ENCODE data around the gene VDR.

DNA sequence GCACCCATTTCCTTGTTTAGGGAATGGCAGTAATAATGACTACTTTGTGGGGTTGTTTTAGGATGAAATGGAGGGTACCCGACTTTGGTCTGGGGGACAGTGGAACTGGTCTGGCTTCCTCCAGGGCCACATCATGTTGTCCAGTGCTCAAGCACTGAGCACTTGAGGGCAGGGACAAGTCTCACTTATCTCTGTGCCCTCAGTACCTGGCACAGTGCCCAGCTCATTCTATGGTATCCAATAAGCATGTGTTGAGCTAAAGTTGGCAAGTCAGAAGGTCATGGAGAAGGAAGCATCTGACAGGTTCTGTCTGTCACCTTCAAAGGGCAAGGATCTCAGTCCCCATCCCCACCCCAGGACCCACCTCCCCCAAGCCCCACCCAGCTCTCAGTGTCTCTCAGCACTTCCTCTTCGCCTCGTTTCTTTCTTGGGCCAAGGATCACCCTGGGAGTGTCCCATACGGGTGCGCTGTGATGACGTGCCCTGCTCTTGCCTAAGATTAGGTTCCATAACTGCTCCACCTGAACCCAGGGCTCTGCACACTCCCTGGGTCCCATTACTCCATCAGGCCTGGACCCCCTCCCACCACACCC, 34.3 kb upstream of the VDR start:
- TF ChIP-seq CTCF (IDR thresholded peaks at IDR 0.05) (no peak), POLR2A (IDR thresholded peaks at IDR 0.05) (no peak)

Measured in adrenal gland (tissue), 5 donors.